HK-2 (cell line): ENCODE results near the gene ATP6V0D1.

ENCODE experiments used
- DNase-seq: peaks from one replicate; pipeline ENCODE4 v3.0.0-alpha.2; 2018; ENCODE audit not compliant: unreplicated experiment

ATP6V0D1 gene

DNA sequence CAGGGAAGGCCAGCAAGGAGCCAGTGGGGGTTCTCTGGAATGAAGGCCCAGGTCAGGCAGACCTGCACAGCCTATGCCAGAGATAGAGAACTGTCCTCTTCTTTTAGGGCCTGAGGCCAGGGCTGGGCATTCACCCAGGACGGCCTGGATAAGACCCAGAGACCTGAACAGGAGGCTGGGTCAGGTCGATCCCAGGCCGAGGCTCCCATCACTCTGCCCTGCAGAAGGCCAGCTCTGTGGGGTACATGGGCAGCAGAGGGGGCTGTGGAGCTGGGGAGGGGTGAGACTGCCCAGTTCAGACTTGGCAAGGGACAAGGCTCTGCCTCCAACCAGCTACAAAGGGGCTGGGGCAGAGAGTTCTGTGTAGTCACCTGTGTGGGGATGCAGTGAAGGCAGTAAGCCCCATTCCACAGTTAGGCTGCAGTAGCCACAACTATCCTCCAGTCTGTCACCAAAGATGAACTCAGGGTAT lies 35.5 kb downstream of the ATP6V0D1 start:
- DNase-seq: no peak

DNA sequence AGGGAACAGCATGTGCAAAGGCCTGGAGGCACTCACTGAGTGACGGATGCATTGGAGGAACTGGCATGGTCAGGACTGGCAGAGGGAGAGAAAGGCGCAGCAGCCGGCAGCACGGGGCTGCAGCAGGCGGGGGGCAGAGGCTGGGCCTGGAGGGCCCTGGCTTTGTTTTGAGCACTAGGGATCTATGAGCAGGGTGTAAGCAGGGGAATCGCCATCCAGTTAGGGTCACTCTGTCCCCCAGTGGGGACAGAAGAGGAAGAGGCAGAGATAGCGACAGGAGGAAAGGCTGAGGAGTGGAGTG lies 35.9 kb downstream of the ATP6V0D1 start:
- no peak for DNase-seq

DNA sequence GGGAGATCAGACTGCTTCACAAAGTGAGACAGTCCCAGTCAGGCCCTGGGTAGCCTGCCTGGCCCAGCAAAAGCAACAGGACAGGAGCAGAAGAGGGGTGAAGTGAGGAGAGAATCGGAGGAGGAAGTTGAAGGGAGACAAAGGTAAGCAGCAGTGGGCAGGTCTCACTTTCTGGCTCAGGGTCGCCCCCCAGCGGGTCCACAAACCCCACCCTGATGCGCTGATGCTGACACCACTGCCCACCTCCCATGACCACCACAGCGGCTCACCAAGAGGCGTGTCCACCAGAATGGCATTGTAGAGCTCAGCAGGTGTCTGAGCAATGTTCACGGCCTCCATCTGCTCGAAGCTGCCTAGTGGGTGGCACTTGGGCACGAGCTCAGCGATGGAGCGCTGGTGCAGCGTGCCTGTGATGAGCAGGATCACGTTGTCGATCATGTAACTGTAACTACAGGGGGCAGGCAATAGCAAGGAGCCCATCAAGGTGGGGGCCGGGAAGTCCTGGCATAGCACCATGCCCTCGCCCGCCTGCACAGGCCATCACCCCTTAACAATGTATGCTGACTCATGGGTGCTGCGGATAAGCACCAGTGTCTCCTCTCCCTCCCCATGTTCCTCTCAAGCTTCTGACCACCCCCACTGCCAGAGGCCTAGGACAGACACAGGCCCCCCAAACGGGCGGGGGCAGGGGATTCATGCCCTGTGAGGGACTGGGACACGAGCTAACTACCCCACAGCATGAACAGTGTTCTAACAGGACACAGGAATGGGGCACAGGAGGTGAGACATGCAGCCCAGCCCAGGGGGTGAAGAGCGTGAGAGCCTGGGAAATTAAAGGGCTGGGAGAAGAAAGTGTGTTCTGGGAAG lies 36.5 kb downstream of the ATP6V0D1 start:
- DNase-seq: no peak

DNA sequence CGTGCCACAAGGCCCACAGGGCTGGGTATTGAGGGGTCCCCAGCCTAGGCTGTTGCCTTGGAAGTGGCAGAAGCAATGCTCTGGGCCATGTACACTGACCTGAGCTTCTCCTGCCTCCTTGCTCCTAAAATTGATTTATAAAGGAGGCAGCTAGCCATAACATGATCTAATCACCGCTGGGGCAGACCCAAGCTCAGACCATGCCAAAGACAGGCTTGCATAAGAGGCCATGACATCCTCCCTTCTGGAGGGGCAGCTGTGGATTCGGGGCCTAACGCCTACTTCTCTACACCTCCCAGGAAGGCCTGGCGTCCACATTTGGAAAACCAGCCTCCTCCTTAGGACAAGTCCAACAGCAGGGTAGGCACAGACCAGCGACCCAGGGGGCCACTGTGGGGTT lies 37.7 kb downstream of the ATP6V0D1 start:
- DNase-seq: no peak

DNA sequence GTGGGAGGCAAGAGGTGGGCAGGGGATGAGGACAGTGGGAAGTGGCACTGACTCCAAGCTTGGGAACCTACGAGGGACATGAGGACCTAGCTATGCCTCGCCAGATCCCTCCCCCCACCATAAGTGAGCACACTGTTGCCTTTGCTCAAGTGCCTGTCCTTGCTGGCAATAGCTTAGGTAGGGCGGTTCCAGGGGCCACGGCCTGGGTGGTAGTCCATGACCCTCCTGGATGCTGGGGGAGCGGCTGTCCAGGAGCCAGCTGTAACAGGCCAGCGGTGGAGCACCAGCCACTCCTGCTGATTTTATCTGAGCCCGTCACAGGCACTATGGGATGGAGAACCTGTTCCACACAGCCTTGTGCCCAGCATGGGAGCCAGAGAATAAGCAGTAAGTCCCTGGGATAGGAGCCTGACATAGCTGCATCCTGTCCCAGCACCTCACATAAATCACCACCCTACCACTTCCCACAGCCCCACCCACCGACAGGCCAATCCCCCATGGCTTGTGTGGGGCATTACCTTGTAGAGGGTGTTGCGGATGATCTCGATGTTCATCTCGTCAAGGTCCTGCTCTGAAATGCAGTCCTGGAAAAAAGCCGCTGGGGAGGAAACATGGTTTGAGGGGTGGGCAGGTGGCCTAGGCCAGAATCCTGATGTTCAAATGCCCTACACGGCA lies 38.2 kb downstream of the ATP6V0D1 start:
- no peak for DNase-seq

DNA sequence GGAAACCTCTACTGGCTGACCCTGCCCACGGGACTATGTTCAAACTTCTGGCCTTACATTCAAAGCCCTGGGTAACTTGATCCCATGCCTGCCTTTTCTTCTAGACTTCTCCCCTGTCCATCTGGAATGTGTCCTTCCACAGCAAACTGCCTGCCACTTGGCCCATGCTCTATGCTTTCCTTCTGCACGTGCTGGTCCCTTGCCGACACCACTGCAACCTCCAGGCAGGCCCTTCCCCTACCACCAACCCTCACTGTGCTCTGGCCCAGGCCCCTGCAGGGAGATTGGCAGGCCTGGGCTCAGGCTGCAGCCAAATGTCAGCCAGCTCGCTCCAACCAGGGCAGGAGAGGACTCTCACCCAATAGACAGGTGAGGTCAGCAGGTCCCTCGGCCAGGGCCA lies 39.0 kb downstream of the ATP6V0D1 start:
- no peak for DNase-seq

DNA sequence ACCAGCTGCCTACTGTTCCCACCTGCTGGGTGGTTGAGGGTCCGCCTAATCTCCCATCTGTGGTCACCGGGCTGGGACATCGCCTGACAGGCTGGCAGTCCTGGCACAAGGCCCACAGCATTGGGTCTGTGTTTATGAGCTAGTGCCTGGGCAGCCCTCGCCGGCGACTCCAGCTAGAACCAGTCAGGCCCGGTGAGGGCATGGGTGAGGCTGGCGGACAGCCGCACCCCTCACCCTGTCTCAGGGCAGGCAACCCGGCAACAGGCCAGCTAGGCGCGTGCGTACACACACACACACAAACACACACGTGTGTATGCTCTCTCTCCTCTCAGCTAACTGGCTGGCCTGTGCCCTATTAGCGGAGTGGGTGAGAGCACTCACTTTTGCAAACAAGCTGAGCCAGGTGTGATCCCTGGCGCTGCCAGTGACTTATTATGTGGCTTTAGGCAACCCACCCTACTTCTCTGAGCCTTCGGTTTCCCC lies 39.6 kb downstream of the ATP6V0D1 start:
- DNase-seq: no peak

DNA sequence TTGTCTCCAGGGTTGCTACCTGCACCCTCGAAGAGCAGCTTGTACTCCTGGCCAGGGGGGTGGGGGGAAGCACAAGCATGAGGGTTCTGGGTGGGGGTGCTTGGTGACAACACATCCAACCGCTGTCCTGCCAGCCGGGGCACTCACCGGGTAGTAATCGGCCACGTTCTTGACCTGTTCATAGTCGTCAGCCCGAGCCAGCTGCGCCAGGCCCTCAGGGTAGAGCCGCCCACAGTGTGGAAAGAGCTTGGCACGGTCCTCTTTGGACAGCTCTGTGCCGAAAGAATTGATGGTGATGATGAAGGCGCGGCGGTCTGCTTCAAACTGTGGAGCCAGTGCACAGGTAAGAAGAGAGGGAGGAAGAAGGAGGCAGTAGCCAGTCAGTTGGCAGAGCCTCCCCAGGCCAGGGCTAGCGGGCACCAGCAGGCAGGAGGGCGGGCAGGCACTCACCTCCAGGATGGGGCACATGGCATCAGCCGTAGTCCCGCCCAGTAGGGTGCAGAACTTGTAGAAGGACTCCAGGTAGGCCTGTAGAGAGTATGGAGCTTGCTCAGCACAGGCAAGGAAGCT lies 42.0 kb downstream of the ATP6V0D1 start:
- DNase-seq: no peak

DNA sequence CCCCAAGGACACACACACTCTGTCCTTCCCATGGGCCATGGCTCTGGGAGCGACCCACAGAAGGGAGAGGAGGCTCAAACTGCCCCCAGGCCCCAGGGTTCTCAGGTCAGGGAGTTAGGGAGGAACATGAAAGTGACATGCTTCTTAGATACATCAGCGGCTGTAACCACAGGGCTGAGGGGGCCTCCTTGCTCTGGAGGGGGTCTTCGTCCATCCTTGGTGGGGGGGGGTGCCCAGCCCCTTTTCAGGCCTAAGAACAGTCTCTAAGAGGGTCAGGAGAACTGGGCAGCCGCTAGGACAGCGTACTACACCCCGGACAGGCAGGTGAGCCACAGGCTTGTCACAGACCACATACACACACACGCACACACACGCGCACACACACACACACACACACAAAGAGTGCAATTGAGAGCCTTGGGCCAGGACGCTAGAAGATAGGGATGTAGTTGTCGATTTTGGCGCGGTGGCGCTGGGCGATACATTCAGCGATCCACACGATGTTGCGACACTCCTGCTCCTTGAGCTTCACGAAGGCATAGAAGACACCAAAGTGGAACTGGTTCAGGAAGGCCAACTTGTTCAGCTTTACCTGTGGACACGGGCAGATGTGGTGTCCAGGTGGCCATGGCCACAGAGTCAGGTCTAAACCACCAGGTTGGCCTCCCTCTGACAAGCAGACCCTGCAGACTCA lies 42.7 kb downstream of the ATP6V0D1 start:
- no peak for DNase-seq

DNA sequence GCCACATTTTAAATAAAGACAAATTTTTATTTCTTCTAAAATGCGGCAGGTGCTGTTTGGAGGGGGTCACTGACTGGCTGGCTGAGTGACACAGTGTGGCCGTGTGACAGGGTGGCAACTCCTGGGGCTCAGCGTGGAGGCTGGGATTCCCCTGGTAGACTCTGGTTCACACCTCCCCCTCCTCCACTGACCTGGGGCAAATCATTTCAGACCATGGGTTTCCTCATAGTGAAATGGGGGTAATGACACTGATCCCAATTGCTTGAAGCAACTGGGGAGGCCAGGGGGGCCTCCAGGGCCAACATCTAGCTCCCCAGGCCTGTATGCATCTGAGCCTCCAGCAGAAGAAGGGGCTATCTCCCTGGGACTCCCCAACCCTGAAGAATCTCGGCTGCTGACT lies 43.4 kb downstream of the ATP6V0D1 start:
- no peak for DNase-seq

DNA sequence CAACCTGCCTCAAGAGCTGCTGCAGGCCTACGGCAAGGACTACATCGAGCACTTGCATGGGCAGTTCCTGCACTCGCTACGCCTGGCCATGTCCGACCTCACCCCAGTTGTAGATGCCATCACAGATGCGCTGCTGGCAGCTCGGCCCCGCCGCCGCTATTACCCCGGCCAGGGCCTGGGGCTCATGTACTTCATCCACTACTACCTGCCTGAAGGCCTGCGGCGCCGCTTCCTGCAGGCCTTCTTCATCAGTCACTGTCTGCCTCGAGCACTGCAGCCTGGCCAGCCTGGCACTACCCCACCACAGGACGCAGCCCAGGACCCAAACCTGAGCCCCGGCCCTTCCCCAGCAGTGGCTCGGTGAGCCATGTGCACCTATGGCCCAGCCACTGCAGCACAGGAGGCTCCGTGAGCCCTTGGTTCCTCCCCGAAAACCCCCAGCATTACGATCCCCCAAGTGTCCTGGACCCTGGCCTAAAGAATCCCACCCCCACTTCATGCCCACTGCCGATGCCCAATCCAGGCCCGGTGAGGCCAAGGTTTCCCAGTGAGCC lies 44.2 kb downstream of the ATP6V0D1 start:
- no peak for DNase-seq

DNA sequence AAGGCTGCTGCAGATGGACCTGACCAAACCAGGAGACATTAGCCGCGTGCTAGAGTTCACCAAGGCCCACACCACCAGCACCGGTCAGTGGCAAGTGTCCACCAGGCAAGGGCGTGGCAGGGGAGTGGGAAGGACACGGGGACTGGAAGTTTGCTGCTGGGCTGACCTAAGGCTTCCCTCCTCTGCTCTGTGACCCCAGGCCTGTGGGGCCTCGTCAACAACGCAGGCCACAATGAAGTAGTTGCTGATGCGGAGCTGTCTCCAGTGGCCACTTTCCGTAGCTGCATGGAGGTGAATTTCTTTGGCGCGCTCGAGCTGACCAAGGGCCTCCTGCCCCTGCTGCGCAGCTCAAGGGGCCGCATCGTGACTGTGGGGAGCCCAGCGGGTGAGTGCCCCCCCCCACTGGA lies 45.2 kb downstream of the ATP6V0D1 start:
- no peak for DNase-seq

DNA sequence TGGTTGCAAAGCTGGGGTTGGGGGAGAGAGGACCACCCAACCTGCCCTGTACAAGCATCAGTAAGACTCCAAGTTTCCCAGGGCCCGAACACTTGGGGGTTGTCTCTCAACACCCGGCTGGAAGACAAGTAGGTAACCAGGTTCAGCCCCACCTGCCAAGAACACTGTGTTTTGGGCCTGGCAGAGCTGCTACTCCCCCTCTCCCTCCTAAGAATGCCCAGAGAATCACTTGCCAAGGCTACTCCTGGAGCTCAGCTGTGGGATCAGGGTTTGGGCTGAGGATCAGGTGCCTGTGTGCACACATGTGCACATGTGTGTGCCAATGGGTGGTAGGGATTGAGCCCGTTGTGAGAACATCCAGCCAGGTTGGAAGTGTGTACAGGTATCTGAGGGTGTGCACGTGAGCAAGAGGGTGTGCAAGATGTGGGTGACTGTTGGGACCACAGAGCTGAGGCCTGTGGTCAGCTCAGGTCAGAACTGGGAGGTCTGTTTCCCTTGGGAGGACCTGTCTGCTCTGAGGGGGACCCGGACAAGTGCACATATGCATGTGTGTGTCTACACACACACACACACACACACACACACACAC lies 47.7 kb downstream of the ATP6V0D1 start:
- DNase-seq: no peak

DNA sequence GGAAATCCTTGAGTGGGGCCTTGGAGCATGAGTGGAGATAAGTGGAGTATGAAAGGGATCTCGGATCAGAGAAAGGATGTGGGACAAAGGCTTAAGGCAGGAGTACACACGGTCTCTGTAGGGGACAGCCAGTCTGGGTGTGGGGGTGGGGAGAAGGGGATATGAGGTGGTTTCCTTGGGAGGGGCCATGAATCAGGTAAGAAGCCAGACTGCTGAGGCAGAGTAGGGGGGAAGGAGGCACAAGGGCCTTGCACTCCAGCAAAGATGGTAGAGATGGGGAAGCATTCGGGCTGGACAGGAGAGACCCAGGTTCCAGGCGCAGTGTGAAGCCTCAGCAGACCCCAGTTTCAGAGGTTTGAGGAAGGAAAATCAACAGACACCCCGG lies 48.5 kb downstream of the ATP6V0D1 start:
- no peak for DNase-seq

DNA sequence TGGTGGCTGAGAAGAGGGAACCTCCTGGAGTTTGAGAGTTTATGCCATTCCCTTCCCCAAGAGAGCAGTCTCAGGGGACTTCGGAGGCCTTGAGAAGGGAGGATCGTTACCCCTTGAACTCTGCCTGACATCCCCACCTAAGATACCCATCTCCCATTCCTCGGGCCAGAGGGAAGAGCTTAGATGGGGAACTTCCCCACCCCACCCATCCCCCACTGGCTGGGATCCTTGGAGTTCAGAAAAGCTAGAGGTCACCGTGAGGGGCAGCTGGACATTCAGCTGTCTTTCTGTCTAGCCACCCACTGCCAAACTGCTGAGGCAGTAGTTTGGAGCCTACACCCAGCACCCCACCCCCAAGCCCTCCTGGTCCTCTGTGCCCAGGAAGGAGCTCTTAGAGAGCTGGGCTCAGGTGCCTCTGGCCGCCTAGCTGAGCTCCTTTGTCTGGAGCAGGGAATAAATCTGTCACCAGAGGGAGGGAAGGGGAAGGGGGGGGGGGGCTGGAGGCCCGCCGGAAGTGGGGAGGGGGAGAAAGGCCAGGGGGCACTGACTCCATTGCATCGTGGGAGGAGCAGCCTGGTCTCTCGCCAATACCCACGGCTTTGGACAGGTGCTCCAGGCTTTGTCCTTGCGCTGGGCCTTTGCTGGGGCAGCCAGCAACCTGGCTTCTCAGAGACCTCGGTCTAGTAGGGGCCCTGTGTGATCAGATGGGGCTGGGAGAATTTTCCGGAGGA lies 49.0 kb downstream of the ATP6V0D1 start:
- no peak for DNase-seq

DNA sequence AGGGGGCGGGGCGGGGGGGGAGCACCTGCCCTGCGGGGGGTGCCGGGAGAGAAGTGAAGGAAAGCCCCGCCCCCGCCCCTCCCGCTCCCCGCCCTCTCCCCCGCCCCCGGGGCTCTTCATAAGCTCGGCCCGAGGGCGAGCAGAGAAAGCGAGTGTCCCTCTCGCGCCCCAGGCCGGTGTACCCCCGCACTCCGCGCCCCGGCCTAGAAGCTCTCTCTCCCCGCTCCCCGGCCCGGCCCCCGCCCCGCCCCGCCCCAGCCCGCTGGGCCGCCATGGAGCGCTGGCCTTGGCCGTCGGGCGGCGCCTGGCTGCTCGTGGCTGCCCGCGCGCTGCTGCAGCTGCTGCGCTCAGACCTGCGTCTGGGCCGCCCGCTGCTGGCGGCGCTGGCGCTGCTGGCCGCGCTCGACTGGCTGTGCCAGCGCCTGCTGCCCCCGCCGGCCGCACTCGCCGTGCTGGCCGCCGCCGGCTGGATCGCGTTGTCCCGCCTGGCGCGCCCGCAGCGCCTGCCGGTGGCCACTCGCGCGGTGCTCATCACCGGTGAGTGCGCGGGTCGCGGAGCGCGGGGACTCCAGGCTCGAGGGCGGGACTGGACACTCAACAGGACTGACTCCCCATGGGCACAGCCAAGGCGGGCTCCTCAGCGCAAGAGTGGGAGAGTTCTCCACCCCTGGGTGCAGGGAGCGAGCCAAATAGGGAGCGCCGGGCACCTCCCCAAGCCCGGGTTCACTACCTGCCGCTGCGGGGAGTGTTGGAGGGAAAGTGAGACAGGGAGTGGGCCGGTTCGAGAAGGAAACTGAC lies 49.8 kb downstream of the ATP6V0D1 start, which contains the start of gene HSD11B2:
Gene HSD11B2 (plus strand): TSS at position 145 of the 798 bp plus-strand sequence. CDS start 128 bp downstream, at position 273.
- peak; percentile 71 for DNase-seq

DNA sequence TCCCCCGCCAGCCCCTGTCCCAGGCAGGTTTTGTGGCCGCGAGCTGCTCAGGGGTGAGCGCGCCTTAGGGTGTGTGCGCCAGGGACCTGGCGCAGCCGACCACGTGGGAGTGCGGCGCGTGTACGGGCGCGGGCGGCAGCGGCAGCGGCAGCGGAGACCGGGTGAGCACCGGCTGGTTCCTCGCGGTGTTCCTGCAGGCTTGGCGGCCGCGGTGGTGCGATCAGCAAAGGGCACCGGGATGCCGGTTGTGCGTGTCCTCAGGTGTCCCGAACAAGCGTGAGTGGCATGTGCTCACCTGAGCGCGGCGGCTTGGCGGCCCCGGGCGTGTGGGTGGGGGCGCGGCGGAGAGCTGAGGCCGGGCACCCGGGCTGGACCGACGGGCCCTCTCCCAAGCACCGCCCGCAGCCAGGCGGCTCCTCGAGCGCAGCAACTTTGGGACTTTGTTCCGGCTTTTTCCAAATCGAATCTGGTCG lies 50.4 kb downstream of the ATP6V0D1 start:
- DNase-seq: no peak

DNA sequence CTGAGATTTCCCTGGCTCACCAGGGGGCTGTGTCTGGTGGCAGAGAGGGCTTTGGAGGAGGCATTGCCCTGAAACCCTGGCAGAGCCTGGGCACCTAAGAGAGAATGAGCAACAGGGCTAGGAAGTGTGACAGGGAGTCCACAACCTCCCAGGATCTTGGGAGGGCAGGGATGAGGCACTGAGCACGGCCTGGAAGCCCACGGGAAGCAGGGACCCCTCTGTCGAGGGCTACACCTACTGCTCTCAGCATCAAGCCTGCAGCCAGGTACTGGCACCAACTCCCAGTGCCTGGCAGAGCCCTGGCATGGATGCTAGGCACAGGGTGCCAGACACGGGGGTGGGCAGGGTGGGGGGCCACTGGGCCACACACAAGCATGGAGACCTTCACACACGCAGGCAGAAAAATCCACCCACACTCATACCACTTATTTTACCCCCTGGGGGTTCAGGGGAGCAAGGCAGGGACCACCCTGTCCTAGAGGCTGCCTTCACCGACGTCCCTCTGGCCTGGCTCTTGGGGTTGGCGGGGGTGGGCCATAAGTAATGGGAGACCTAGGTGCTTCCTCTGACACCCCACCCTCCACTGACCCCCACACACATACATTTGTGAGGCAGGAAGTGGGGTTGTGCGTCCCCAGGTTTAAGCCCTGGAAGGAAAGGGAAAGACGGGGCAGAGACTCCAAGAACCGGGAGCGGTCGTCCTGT lies 51.0 kb downstream of the ATP6V0D1 start:
- no peak for DNase-seq
